Activated CD4-positive, alpha-beta T cell treated with anti-CD3 and anti-CD28 coated beads for 1 hour (primary cell): Measurements from ENCODE around the gene SLIT3.

Source experiments
- DNase-seq: peaks from one replicate; pipeline ENCODE4 v3.0.0-alpha.2; 2020

SLIT3 gene

DNA sequence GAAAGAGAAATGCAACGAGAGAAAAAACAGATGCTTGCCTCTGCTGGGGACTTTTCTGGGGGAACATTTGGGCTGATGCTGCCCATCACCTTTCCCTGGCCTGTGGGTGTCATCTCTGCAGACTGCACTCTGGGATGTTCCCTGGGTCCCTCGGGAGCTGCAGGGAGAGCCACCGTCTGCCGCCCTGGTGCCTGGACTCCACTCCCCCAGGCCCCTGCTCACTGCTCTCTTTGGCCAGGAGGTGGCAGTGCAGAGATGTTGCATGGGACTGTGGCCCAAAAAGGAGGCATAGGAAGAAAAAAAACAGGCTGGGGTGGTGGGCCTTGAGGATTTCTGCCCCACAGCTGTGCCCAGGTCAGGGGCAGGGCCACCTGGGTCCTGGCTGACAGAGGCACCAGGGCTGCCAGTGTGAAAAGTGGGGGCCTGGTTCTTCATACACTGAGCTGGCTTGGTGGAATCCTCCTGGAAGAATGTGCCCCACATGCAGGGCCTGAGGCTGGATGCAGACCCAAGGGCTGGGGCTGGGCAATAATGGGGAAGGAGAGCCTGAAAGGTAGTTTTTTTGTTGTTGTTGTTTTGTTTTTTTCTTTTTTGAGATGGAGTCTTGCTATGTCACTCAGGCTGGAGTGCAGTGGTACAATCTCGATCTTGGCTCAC, 353.6 kb downstream of the SLIT3 start:
- no peak for DNase-seq

DNA sequence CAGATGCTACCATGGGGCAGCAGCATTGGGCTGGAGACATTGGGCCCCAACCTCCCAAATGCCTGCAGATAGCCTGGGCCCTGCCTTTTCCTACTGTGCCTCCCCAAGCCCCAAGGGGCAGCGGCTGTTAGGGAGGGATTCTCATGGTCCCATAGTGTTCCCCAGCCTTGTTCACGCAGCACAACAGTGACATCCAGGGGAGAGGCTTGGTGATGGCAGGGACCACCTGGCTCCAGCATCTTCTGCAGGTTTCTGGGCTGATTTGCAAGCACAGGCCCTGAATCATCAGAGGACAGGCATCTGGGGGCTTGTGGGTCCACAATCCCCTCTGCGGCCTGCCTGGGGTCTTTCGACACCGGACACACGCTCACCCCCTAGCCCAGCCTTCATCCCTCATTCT, 354.6 kb downstream of the SLIT3 start:
- no peak for DNase-seq

DNA sequence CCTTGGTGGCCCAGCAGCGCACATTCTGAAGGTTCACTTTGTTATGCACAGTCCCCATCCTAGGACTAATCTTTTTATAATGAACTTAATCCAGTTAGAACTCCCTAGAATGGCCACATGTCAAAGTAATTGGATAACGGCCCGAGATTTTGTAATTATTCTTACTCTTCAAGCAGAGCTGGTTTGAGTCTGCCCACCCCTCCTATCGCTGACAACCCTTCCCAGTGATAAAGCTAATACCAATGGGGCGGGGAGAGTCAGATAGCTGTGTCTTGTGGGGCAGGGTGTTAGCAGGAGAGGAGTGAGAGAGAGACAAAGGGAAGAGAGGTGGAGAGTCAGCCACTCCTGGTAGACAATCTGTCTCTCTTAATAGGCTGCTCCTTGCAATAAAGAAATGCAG, 356.9 kb downstream of the SLIT3 start:
- no peak for DNase-seq

DNA sequence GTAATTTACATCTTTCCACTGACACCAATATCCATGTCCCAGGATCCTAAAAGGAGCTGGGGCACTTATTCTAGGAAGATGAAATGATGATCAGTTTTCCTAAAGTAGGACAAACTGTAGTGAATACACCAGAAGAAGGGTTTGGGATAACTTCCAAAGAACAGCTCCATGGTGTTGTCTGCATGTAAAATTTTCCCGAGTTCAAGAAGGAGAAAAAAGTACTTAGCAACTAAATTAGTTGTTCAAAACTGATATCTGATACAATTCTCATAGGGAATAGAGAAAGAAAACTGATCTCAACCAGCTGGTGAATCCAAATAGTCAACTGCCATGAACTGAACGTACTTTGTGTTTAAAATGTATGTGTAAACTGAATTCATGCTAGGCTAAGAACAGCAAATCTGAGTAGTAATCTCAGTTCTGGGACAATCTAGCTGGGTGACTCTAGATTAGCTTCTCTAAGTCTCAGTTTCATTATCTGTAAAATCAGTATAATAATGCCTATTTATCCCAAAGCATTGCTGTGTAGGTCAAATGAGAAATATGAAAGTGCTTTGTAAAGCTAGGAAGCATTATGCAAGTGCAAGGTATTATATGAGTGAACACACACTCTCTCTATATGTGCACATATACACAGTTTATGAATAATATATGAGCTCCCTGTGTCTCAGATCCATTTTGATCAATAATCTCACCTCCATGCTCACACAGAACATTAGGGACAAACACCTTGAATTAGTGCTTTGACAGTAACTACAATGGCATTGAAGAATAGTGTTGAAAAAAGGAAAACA, 357.7 kb downstream of the SLIT3 start:
- DNase-seq = no peak

DNA sequence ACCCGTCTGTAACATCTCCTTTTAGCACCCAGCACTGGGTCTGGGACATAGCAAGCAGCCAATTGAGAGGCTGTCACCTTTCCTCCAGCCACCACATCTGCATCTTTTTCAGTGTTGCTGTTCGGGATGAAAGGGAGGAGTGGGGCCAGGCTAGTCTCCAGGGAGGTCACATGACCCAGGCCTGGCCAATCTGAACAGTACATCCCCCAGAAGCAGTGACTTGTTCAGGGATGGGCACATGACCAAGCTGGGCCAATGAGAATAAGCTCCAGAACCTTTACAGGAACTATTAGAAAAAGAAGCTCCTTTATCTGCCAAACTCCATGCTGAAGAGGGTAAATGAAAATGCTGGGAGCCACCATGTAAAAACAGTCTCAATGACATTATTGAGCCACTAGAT, 359.0 kb downstream of the SLIT3 start:
- no peak for DNase-seq

DNA sequence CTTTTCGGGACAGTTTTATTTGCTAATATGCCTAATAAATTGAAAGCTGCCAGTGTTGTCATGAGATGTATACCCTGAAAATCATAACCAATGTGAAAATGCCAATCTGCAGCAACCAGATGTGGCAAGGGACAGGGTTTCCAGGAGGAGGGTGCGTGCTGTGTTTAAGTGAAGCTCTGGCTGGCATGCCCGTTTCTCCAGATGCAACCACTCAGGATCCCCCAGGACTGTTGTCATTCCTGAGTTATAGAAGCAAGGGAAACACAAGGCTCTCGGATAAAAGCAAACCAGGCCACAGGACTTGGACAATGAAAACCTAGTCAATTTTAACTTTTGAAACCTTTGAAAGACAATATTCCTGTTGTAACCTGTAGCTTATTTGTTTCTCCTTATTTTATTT, 360.2 kb downstream of the SLIT3 start:
- no peak for DNase-seq

DNA sequence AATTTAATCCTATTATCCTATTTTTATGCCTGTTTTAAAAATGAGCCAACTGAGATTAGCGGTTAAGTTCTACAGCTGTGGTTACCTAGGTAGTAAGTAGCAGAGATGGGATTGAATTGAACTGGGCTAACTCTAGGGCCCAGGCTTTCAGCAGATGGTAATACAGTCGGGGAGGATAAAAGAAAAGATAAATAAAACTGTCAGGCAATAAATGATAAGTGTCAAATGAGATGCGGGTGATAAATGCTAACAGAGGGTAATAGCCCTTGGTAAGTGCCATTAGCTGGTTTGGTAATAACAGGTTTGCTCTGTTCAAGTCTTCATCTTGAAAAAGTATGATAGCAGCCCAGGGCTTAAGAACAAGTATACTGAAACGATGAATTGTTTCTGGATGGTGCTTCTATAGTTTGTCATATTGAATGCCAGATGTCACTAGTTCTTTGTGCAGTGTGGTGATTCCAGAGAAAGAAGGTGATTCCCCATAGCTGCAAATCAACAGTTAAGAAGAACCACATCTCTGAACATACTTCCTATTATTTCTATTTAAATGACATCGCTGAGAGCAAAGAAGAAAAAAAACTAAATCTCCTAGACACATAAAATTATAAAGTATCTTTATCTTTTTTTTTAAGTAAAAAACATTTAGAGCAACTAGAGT, 360.9 kb downstream of the SLIT3 start:
- no peak for DNase-seq

DNA sequence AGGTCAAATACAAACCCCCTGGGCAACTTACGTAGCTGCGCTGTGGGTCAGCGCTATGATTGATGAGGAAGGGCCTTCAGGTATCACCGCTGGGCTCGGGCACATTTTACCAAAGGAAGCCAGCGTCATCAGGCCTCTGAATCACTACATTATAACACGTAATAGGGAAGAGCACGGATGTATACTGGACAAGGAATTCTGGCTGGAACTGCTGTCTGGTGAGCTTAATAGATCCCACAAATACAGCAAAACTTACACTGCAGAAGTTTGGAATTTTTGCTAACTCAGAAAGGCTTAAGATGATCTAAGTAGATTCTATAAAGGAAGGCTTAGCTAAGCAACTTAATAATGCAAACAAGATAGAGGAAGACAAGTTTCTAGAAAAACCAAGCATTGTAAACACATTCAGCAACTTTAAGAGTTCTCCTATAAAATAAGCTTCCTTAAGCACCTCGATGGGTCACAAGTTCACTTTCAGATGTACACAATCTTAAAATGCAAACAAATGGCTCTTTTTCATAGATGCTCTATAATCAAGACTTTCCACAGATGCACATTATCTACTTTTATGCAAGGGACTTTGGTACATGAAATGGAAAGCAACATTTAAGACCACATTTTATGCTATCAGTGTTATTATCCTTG, 361.7 kb downstream of the SLIT3 start:
- no peak for DNase-seq

DNA sequence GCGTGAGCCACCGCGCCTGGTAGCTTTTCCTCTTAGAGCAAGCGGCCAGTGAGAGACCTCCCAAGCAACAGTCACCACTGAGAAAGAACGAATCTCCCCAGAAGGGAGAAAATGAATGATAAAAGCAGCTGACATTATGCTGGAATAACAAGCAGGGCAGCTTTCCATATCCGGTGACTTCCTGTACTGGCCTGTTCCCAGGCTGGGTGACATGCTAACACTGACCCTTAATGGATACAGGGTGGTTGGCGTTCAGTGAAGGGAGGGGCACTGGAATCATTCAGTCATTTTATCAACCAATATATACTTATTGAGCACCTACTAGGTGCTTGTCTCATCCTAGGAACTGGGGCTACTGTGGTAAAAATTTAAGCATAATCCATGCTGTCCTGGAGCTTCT, 364.4 kb downstream of the SLIT3 start:
- no peak for DNase-seq

DNA sequence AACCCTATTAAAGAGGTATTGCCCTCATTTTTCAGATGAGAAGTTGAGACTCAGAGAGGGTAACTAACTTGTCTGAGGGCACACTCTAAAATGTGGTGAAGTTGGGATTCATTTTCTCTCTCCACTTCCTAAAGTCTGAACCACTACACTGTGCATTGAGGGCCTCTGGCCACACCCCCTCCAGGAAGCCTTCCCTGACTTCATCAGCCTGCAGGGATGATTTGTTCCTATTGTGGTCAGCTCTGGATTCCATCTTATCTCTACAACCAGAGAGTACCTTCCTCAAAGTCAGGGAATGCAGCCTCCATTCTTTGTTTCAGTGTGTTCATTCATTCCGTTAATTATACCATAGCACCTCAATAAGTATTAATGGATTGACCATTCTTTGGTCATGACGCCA, 365.8 kb downstream of the SLIT3 start:
- DNase-seq = no peak

DNA sequence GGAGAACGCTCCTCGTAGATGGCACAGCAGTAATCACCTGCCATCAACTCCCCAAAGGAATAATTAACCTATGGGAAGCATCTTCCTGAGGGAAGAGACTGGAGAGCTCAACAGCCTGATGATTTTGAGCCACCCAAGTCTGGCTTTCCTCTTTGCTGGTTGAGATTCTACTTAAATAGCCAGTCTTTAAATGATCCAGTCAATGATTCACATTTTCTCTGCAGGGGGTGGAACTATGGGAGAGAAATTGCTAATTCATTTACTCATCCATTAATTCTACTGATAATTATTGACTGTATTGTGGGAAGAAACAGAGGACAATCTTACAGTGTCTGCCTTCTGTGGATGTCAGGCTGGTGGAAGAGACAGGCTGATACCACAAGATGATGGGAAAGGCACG, 366.8 kb downstream of the SLIT3 start:
- DNase-seq = no peak

DNA sequence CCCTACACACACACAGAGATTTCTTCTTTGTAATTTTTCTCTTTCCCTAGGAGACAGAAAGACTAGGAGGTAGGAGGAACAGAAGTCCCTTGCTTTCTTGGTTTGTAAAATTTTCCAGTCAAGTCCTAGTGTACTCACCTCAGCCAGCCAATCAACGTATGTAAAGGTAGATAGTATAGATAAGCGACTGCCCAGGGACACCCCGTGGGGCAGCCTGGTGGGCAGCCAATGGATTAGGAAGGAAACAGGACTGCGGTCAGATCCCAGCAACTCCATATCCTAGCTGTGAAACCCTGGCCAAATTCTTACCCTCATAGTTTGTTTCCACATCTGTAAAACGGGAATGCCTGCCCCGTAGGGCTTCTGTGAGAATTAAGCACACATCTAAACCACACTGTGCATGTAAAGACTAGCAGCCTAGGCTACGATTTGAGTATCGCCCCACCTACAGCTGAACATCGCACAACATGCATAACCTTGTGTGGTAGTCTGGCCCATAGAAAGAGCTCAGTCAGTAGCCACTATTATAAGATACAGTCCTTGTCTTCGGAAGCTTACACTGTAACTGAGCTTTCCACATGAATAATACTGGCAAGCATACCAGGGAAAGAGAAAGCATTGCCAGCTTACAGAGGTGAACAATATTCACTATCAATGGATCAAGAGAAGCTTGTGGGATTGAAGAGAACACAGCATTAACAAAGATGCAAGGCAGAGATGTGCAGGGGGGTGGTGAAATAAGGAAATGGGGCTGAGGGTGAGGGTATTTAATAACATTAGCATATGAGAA, 368.3 kb downstream of the SLIT3 start:
- DNase-seq = no peak

DNA sequence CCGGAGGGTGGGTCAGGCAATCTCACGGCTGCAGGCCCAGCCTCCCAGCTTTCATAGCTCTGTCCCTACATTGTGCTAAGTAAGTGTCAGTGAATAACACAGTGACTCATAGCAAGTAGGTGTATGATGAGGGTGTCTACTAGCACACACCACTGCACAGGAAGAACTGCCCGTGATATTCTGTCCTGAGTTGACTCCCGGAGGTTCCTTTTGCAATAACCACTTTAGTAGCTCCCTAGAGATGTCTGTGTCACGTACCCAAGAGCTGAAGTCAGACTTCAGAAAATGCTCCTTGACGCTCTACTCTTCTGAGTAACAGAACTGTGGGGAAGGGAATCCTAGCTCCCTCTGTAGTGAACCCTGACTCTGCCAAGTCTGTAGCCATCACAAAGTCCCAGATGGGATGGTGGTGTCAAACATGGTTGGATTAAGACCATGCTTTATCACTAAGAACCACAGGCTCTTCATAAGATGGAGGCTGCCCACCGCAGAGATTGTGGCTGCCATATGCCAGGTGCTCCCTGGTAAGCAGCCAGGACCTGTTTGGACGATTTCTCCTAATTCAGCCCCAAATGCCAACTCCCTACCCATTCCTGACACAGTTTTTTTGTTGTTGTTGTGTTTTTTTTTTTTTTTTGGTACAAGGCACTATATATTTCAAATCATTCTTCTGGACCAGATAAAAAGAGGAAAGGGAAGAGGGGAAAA, 369.1 kb downstream of the SLIT3 start:
- no peak for DNase-seq

DNA sequence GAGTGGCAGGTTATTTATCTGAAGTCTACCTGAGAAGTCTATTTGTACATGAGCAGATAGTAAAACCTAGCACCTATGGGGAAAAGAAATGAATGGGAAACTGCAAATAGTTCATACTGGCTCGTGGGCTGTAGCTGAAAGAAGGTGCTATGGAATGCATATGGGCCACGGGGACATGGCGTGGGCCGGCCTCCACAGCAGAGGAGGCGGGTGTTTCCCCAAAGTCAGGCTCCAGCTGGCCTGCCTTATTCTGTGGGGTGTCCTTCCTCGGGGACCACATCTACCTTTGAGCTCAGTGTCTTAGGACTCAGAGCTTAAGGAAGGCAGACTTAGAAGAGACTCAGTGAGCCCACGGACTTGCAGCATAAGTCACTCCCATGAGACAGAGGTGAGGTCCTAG, 371.3 kb downstream of the SLIT3 start:
- no peak for DNase-seq

DNA sequence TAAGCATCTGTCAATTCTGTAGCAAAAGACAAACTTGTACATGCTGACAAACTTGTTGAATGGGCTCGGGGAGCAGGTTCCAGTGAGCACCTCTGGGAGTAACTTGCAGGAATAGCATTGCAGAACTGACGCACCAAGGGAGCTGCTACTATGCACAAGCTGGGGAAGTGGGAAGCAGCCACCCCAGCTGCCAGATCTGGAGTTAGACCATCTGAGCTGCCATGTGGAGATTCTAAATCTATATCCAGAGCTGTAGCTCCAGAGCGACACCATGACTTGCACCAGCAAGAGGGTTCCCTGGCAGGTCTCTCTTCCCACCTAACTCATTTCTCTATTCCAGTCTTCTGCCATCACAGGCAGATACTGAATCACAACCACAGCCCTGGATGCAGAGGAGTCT, 375.8 kb downstream of the SLIT3 start:
- DNase-seq = no peak

DNA sequence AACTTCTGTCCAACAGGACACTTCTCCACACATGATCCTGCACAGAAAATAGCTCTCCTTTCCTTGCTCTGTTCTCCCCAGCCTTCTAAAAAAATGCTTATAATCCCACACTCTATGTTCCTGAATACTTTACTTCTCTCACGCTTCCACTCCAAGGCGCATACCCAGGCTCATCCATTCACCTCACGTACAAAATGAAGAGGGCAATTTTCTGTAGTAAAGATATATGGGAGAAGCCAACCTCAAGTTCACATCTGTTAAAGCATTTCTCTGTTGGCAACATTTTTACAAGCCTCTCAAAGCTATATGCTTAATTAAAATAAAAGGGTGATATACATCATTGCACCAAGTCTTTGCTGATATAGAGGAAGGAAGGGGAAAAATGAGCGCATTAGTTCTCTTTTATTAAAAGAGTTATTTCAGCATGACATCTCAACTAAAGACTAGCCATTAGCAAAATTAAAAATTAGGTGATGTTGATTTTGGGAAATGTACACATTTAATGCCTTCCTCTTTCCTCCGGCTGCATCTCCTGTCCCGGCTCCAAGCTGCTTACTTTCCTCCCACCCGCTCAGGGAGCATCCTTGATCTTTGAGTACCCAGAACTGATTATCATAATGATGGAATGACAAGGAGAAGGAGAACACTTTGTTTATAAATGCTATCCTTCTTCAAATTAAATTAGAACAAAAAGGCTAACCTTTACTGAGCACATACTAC, 379.6 kb downstream of the SLIT3 start:
- DNase-seq = no peak

DNA sequence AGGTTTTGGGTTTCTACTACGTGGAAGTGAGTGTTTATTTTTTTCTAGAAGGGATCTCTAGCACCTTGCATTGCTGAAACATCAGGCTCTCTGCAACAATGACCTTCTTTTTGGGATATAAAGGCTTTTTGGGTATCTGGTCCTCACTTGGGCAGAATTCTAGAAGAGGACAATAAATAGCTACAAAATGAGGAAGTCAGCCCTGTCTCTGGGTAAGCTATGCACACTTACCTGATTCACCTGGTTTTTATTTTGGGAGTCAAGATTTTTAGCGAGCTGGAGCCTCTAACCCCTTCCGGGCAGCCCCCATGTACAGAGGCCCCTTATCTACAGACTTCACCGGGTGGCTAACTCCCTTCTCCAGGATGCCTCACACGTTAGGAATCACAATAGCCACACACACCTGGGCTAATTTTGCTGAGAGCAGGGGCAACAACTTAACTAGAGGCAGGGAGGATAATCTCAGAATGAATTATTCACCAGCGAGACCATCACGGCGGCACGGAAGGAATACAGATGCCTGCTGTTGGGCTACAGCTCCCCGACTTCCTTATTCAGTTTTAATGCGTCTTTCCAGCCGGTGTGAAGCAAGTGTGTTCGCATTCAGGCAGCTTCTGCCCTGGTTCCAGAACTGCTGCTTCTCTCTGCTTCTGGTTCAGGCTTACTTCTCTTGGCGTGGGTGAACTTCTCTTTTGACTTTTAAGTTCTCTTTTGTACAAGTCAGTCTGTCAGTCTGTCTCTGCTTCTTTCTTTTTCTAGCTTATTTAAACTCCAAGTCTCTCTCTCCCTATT, 380.7 kb downstream of the SLIT3 start:
- no peak for DNase-seq

DNA sequence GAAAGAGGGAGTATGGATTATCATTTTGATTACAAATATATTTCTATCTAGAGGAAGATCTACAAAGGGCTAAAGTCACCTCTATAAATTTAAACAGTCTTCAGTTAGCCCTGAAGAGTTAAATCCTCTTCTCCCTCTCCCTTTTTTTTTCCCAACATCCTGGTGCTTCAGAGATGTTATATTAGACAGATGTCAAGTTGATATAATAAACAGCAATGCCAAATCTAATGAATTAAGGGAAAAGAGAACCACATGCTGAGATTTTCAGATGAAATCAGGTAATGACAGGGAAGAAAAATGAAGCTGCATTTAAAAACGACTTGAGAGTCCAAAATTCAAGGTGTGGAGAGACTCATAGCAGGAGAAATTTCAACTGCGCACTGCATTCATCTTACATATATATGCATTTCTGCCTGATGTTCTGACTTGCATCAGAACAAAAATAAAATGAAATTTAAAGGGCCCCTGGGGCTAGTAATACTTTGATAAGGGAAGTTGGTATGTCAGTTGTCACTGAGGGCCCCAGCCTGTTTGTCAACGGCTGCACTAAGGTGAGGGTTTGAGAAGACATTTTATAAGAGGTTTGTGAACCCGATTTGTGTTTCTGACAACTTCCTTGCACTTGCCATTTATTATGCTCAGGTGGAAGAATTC, 382.9 kb downstream of the SLIT3 start:
- no peak for DNase-seq

DNA sequence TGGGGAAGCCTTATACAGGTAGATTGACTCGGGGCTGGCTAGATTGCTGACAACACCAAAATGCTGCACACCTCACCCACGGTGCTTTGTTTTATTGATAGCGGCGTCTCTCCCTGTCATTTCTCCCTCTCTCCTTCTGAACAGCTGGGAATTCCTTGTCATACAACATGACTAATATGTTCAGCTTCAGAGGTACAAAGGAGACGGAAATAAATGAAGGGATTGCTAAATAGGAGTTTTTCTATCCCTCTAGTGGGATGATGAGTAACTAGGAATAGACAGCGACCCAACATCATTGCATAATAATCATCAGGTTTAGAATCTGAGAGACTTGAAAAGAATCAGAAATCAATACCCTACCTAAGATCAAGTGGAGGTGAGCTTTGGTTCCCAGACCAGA, 384.1 kb downstream of the SLIT3 start:
- DNase-seq = no peak

DNA sequence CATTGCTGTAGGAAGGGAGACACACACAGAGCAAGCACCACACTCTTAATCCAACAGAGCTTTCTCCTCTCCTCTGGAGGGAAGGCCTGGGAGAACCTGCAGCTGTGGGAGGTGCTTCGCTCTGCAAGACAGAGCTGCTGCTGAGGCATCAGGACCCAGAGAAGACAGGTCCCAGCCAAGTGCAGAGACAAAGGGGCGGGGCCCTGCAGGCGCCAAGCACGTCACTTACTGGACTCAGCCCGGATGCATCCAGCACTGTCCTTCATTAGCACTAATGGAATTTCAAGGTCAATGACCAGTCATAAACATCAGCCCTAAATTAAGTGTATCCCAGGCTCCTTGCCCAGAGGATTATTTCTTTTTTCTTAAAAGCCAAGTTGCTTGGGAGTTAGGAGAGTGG, 384.7 kb downstream of the SLIT3 start:
- DNase-seq = no peak
